Cardiac fibroblast (primary cell): Measurements from ENCODE around the gene INPP4A.

Experiments
- DNase-seq, 2 donors: peaks; one replicate each; pipeline versions ENCODE4 v3.0.0 to v3.0.0-alpha.2; 2010; ENCODE audit warnings: low read depth in 2 of 2
- H3K4me3 ChIP-seq, 2 donors: replicated peaks in 1 of 2; 1 replicate in 1 of 2; 2 replicates in 1 of 2; pipeline ENCODE4 v1.5.1; 2011; ENCODE audit warnings: low read depth in 2 of 2, low read length in 2 of 2, mild to moderate bottlenecking in 2 of 2, moderate library complexity in 1 of 2
- CTCF ChIP-seq: IDR thresholded peaks from one replicate; pipeline ENCODE4 v1.5.1; 2011; ENCODE audit warnings: low read depth, mild to moderate bottlenecking, low read length, inconsistent platforms

The INPP4A gene

GRCh38 chr2:98502556-98503335 lies 58.1 kb downstream of the INPP4A start:
- DNase-seq: peak; percentile 81 to 85
- no peak overlapping the region for H3K4me3 ChIP-seq
- no peak for TF ChIP-seq CTCF

- DNase-seq: no peak
- H3K4me3 ChIP-seq: no peak overlapping the region
- TF ChIP-seq CTCF: no peak
Measured at GRCh38 chr2:98503481-98504105, 58.9 kb downstream of the INPP4A start.

DNA sequence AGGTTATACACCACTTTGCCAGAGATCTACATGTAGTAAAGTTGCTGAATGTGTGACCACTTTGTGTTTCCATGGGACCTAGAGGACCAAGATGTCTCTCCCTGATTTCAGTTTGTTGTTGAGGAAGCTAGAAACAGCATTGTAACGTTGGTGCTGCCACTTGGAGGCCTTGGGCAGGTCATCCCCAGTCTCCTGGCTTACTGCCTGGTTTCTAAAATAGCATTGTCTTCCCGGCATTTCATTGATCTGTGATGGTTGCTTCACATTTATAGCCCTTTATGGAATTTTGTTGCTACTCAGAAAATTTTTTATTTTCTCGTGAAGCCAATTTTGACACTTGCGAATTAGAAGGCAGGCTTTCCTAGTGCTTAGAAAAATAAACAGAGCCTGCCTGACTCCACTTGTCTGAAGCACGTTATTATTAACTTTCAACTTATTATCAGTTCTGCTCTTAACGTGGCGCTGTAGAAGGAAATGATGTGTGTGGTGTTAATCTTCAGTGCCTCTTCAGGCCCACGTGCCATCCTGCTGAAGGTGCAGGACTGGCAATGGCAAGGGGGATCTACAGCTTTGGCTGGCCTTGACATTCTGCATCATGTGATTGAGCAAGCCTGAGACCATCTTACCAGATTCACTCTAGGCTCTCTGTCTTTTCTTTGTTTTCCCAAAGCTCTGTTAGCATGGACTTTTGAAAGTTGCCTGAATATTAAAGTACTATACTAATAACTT lies 59.9 kb downstream of the INPP4A start:
- no peak for TF ChIP-seq CTCF
- peak; percentile 38 to 54 for DNase-seq
- no peak overlapping the region for H3K4me3 ChIP-seq

DNA sequence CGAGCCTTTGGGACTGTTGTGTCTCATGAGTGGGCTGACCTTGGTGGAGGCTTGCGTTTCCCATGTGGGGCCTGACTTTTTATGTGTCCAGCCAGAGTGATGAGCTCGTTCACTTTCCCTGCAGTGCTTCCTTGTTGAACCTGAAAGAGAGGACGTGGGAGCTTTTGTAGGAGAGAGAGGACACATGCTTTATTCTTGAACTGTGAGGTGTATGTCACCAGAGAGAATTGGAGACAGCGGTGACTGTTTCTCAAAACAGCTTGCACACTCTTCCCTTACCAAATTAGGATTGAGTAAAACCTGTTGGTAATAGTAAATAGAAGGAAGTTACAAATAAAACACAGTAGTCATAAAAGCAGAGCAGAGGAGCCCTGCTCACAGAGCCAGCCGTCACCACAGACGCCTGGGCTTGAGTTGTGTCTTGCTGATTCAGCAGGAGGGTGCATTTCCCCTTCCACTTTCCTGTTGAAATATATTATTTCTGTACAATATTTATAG lies 60.7 kb downstream of the INPP4A start:
- no peak for TF ChIP-seq CTCF
- no peak overlapping the region for H3K4me3 ChIP-seq
- DNase-seq: no peak

DNA sequence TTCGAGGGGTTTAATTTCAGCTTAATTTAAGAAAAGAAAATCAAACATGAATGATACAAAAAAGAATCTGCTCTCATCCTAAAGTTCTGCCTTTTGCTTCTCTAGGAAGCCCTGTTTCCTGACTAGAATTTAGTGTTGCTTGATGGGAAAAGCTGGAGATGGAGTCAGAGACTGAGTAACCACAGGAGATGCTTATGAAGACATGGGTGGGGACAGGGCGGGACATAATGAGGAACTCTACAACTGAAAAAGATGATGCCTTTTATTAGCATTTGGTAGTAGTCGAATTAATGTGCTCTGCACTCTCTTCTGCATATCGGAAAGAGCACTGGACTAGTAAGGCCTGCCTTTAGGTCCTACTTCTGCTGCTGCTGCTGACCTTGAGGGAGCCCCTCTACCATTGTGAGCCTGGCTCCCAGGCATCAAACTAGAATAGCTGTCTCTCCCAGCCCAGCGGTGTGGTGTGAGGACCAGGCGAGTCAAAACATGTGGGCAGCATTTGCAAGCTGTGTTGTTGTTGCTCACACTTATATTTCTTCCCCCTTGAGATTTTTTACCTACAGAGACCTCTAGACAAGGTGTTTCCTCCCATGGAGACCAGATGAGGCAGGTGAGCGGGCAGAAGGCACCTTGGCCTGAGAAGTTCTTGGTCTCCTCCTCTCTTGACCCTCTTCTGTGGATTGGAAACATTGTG lies 61.5 kb downstream of the INPP4A start:
- TF ChIP-seq CTCF: no peak
- no peak overlapping the region for H3K4me3 ChIP-seq
- no peak for DNase-seq

GRCh38 chr2:98506881-98507280 lies 62.2 kb downstream of the INPP4A start:
- no peak for TF ChIP-seq CTCF
- no peak overlapping the region for H3K4me3 ChIP-seq
- DNase-seq: no peak
